ENCODE data around the gene RNF224. TPM values are rescaled to one million over a fixed set of nuclear protein-coding genes. Genes with fewer than 3 reads are reported as not detected.

The RNF224 gene
- total and polyA plus RNA-seq, 12 donors: 0.14 TPM; not detected in 11

GRCh38 chr9:137179761-137180160 is 47.5 kb upstream of the RNF224 start:
- intact Hi-C loops (cut with DNase I): loop anchor here in 3 of 10 donors (5.0 to 10.0 kb wide), 2 partner anchors 37 to 45 kb away; partner anchors contain the start of gene GRIN1 (in 2 of the 3)
- no peak overlapping the region for H3K4me3 ChIP-seq
- peaks cover 0 to 4% (median 0%) of the 10 kb centered on the region in 9 donors for H3K4me1 ChIP-seq
- 91 to 99% methylated on average over 17 of the region's 17 CpGs for WGBS, 2 donors
- peaks cover 0 to 10% (median 0%) of the 10 kb centered on the region in 7 donors for H3K27me3 ChIP-seq
- peaks cover 4 to 75% (median 43%) of the 10 kb centered on the region in 9 donors for H3K36me3 ChIP-seq
- no peak for TF ChIP-seq CTCF (IDR thresholded peaks at IDR 0.05)
- ATAC-seq: no peak
- no peak for DNase-seq
- H3K9me3 ChIP-seq: no peaks in the 10 kb centered on the region
- H3K27ac ChIP-seq: no peak overlapping the region

GRCh38 chr9:137180491-137180890 is 46.8 kb upstream of the RNF224 start:
- peaks cover 4 to 82% (median 45%) of the 10 kb centered on the region in 9 donors for H3K36me3 ChIP-seq
- ATAC-seq: no peak
- H3K27me3 ChIP-seq: peaks cover 0 to 2% (median 0%) of the 10 kb centered on the region in 7 donors
- 94 to 95% methylated on average over 20 of the region's 20 CpGs for WGBS, 2 donors
- no peak overlapping the region for H3K4me3 ChIP-seq
- TF ChIP-seq CTCF (IDR thresholded peaks at IDR 0.05): no peak
- H3K4me1 ChIP-seq: peaks cover 0 to 6% (median 0%) of the 10 kb centered on the region in 9 donors
- H3K27ac ChIP-seq: no peak overlapping the region
- no peaks in the 10 kb centered on the region for H3K9me3 ChIP-seq
- DNase-seq: no peak
- intact Hi-C loops (cut with DNase I): loop anchor here in 2 of 10 donors (10.0 kb wide), 1 partner anchor 46 kb away; the partner anchor contains the start of gene GRIN1 (in 2 of the 2)

DNA sequence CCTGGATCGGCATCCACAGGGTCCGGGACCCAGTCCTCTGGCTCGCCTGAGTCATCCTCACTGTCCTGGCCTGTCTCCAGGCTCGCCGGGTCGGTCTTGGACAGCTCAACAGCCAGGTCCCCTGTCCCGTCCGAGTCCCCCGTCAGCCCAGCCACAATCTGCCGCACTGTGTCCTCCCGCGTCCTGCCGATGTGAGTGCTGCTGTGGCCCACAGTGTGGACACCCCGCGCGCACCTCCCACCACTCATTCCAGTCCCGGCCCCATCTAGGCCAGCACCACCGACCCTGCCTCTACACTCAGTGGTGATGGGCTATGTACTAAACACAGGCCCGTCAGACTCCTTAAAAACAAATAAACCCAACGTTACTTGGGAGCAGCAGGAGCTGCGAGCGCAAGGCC is 45.6 kb upstream of the RNF224 start:
- H3K36me3 ChIP-seq: peaks cover 4 to 92% (median 49%) of the 10 kb centered on the region in 9 donors
- DNase-seq: no peak
- no peaks in the 10 kb centered on the region for H3K9me3 ChIP-seq
- no peak for TF ChIP-seq CTCF (IDR thresholded peaks at IDR 0.05)
- H3K4me1 ChIP-seq: peaks cover 4 to 18% (median 9%) of the 10 kb centered on the region in 9 donors
- 94 to 95% methylated on average over 22 of the region's 22 CpGs for WGBS, 2 donors
- H3K27me3 ChIP-seq: no peaks in the 10 kb centered on the region
- intact Hi-C loops (cut with DNase I): loop anchor here in 2 of 10 donors (10.0 kb wide), 1 partner anchor 47 kb away; the partner anchor contains the start of gene GRIN1 (in 2 of the 2)
- no peak for ATAC-seq
- no peak overlapping the region for H3K27ac ChIP-seq
- no peak overlapping the region for H3K4me3 ChIP-seq

- no peak overlapping the region for H3K4me3 ChIP-seq
- H3K27ac ChIP-seq: no peak overlapping the region
- no peak for ATAC-seq
- intact Hi-C loops (cut with DNase I): loop anchor here in 2 of 10 donors (10.0 kb wide), 1 partner anchor 48 kb away; the partner anchor contains the start of gene GRIN1 (in 2 of the 2)
- TF ChIP-seq CTCF (IDR thresholded peaks at IDR 0.05): no peak
- 89 to 94% methylated on average over 12 to 17 of the region's 17 CpGs for WGBS, 2 donors
- no peak for DNase-seq
- H3K9me3 ChIP-seq: no peaks in the 10 kb centered on the region
- peaks cover 4 to 90% (median 49%) of the 10 kb centered on the region in 9 donors for H3K36me3 ChIP-seq
- H3K27me3 ChIP-seq: no peaks in the 10 kb centered on the region
- H3K4me1 ChIP-seq: peaks cover 14 to 29% (median 21%) of the 10 kb centered on the region in 9 donors
These were observed 44.5 kb upstream of the RNF224 start for GRCh38 chr9:137182836-137183235.

Data from heart right ventricle (tissue), 16 donors.